Tibial artery (tissue), 4 donors: Measurements from ENCODE around the gene LLPH.

ENCODE experiments used
- DNase-seq, 2 donors: peaks; one replicate each; pipeline ENCODE4 v3.0.0-alpha.2; 2019
- H3K27ac ChIP-seq, 2 donors: fragments of 200-600 bp; sonication (generic) in 1 of 2; 1 replicate in 1 of 2; 2 replicates in 1 of 2; pipeline ENCODE4 v1.5.1; 2018 to 2019; ENCODE audit warnings: mild to moderate bottlenecking in 1 of 2
- H3K27me3 ChIP-seq, 2 donors: fragments of 200-600 bp; sonication (generic) in 1 of 2; one replicate each; pipeline versions ENCODE4 v1.5.1 to v1.6.0; 2016 to 2019
- H3K36me3 ChIP-seq, 3 donors: fragments of 200-600 bp; sonication (generic) in 2 of 3; one replicate each; pipeline ENCODE4 v1.5.1; 2016 to 2019; ENCODE audit warnings: mild to moderate bottlenecking in 2 of 3
- H3K4me1 ChIP-seq, 4 donors: fragments of 200-600 bp; sonication (generic) in 2 of 4; 1 replicate in 3 of 4; 2 replicates in 1 of 4; pipeline ENCODE4 v1.5.1; 2016 to 2019
- H3K4me3 ChIP-seq, 2 donors: fragments of 200-600 bp; sonication (generic) in 1 of 2; 1 replicate in 1 of 2; 2 replicates in 1 of 2; pipeline ENCODE4 v1.5.1; 2018 to 2019; ENCODE audit warnings: mild to moderate bottlenecking in 2 of 2
- H3K9me3 ChIP-seq, 3 donors: fragments of 200-600 bp; sonication (generic) in 1 of 3; one replicate each; pipeline ENCODE4 v1.5.1; 2016 to 2019
- CTCF ChIP-seq, 2 experiments: fragments of 200-600 bp in 1 of 2; fragments of 450-650 bp in 1 of 2; IDR thresholded peaks; one replicate each; pipeline ENCODE4 v1.5.1; 2017 to 2019; ENCODE audit warnings: antibody characterized with exemption in 2 of 2, mild to moderate bottlenecking in 1 of 2, moderate library complexity in 1 of 2
- intact Hi-C: fragments of 100-400 bp; cut with DNase I; formaldehyde crosslinking; loops from one replicate; pipeline ENCODE4 v1.15.0; 2023; ENCODE audit warnings: low total_unique reads

LLPH gene

GRCh38 chr12:66109056-66109455 lies 21.5 kb downstream of the LLPH start:
- Histone ChIP-seq H3K27me3 (no peaks in the 10 kb centered on the region), H3K4me1 (peaks cover 0 to 3% (median 0%) of the 10 kb centered on the region in 4 donors), H3K4me3 (no peak overlapping the region), H3K27ac (no peak overlapping the region), H3K36me3 (no peaks in the 10 kb centered on the region), H3K9me3 (no peaks in the 10 kb centered on the region)
- TF ChIP-seq CTCF (IDR thresholded peaks at IDR 0.05): no peak
- no peak for DNase-seq
- intact Hi-C loops: no loop called here

DNA sequence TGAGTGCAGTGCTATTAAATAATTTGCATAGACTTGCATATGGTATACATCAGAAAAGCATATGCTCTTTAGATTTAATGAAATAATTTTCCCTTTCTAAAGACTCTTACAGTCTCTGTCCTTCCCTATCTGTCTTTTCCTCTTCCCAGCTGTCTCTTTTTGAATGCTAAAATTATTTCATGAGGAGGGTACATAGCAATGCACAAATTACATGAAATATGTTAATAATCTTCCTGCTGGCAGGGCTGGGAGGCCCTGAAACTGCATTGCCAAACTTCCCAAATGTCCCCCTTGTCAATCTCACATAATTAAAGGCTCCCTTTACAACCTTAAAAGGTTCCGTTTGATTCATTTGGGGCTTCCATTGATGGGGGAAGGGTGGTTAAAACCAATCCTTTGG lies 22.2 kb downstream of the LLPH start:
- no peak overlapping the region for H3K27ac ChIP-seq
- H3K27me3 ChIP-seq: no peaks in the 10 kb centered on the region
- TF ChIP-seq CTCF (IDR thresholded peaks at IDR 0.05): no peak
- H3K4me3 ChIP-seq: no peak overlapping the region
- no peak for DNase-seq
- no peaks in the 10 kb centered on the region for H3K9me3 ChIP-seq
- peaks cover 0 to 3% (median 0%) of the 10 kb centered on the region in 4 donors for H3K4me1 ChIP-seq
- intact Hi-C loops: no loop called here
- no peaks in the 10 kb centered on the region for H3K36me3 ChIP-seq

GRCh38 chr12:66107451-66107915 lies 23.1 kb downstream of the LLPH start:
- intact Hi-C loops: no loop called here

GRCh38 chr12:66103016-66103913 lies 27.3 kb downstream of the LLPH start:
- Histone ChIP-seq H3K4me1 (peaks cover 0 to 3% (median 0%) of the 10 kb centered on the region in 4 donors), H3K4me3 (no peak overlapping the region), H3K27me3 (peaks cover 0 to 7% of the 10 kb centered on the region in 2 donors), H3K9me3 (peaks cover 0 to 5% (median 0%) of the 10 kb centered on the region in 3 donors), H3K27ac (no peak overlapping the region), H3K36me3 (no peaks in the 10 kb centered on the region)
- no peak for DNase-seq
- intact Hi-C loops: no loop called here
- TF ChIP-seq CTCF (IDR thresholded peaks at IDR 0.05): no peak

More at GRCh38 chr12:66107451-66107915, 23.1 kb downstream of the LLPH start:
- no peaks in the 10 kb centered on the region for H3K9me3 ChIP-seq
- H3K4me3 ChIP-seq: no peak overlapping the region
- no peaks in the 10 kb centered on the region for H3K27me3 ChIP-seq
- H3K36me3 ChIP-seq: no peaks in the 10 kb centered on the region
- TF ChIP-seq CTCF (IDR thresholded peaks at IDR 0.05): peak; percentile 72 to 84
- no peak overlapping the region for H3K27ac ChIP-seq
- peak in 1 of 2 donors; percentile 64 for DNase-seq
- H3K4me1 ChIP-seq: peaks cover 0 to 3% (median 0%) of the 10 kb centered on the region in 4 donors

DNA sequence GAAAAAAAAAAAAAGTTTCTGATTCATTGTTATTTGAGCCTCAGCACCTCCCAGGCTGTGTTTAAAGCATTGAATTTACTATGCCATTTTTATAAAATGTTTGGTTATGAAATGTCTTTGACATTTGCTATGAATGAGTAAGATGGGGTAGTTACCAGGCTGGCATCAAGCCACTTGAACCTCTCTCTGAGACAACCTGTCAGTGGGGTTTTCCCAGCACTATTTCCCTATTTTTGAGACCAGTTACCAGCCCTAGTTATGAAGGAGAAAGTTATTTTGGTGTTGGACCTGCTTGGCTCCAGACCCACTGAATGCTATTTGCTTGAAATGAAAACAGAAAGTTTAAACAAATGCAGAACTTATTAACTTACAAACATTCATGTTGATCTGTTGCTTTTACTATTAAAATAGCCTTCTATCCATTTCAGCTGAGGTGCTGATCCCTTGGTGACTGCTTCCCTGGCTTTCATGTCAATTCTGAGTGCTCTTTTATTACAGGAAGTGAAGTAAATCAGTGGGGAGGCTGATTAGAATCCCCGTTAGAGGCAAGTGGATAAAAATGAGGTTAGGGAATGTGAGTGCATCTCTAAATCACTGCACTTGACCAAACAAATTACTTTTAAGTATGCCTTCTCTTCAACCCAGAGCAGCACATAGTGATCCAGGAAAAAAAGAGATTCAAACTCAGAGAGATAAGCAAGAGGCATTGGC lies 37.8 kb downstream of the LLPH start:
- Histone ChIP-seq H3K27ac (no peak overlapping the region), H3K9me3 (no peaks in the 10 kb centered on the region), H3K36me3 (no peaks in the 10 kb centered on the region), H3K27me3 (peaks cover 0 to 4% of the 10 kb centered on the region in 2 donors), H3K4me1 (peaks cover 0 to 12% (median 4%) of the 10 kb centered on the region in 4 donors), H3K4me3 (no peak overlapping the region)
- intact Hi-C loops: no loop called here
- TF ChIP-seq CTCF (IDR thresholded peaks at IDR 0.05): no peak
- no peak for DNase-seq
